Right lobe of liver (tissue), 6 donors: Measurements from ENCODE around the gene CALML3. TPM values are rescaled to one million over a fixed set of nuclear protein-coding genes. Genes with fewer than 3 reads are reported as not detected.

Experiments
- ATAC-seq, 4 donors: fragments of 200-7000 bp; cut with Tn5 transposase; one replicate each; pipeline ENCODE4 v1.9.1; 2020; ENCODE audit warnings: mild to moderate bottlenecking in 4 of 4, moderate library complexity in 4 of 4
- DNase-seq, 3 donors: peaks; one replicate each; pipeline ENCODE4 v3.0.0-alpha.2; 2020
- H3K27ac ChIP-seq, 3 donors: fragments of 200-600 bp; one replicate each; pipeline ENCODE4 v1.8.0; 2022
- H3K27me3 ChIP-seq, 2 donors: fragments of 200-600 bp; one replicate each; pipeline ENCODE4 v1.8.0; 2022
- H3K36me3 ChIP-seq, 4 donors: fragments of 200-600 bp; sonication (generic) in 1 of 4; one replicate each; pipeline versions ENCODE4 v1.5.1 to v1.8.0; 2017 to 2022; ENCODE audit warnings: control low read depth in 1 of 4
- H3K4me1 ChIP-seq, 4 donors: fragments of 200-600 bp; sonication (generic) in 1 of 4; one replicate each; pipeline versions ENCODE4 v1.5.1 to v1.8.0; 2017 to 2022; ENCODE audit warnings: control low read depth in 1 of 4
- H3K4me3 ChIP-seq, 3 donors: fragments of 200-600 bp; one replicate each; pipeline ENCODE4 v1.8.0; 2022
- H3K9me3 ChIP-seq, 4 donors: fragments of 200-600 bp; sonication (generic) in 1 of 4; one replicate each; pipeline versions ENCODE4 v1.5.1 to v1.8.0; 2017 to 2022; ENCODE audit warnings: control low read depth in 1 of 4
- POLR2A ChIP-seq: fragments of 450-650 bp; IDR thresholded peaks from one replicate; pipeline ENCODE4 v1.6.1; 2017; ENCODE audit warnings: antibody characterized with exemption, mild to moderate bottlenecking
- WGBS: methylation state at CpG from one replicate; pipeline ENCODE4 v1.1.6; 2018; ENCODE audit warnings: low coverage, low lambda C conversion rate; ENCODE audit not compliant: insufficient coverage; ENCODE audit errors: missing lambda C conversion rate; 5-methylcytosine and 5-hydroxymethylcytosine counted together
- intact Hi-C, 2 donors: fragments of 100-400 bp; cut with DNase I; formaldehyde crosslinking; loops; one replicate each; pipeline versions ENCODE4 v1.11.2 to v1.14.1; 2022
- total RNA-seq, 6 experiments: library from RNA; depleted of rRNA in 2 of 6; stranded (reverse); fragments of >200 nt in 2 of 6; fragmentation: NEBNext Ultra II Directional in 3 of 6; extraction: Animal tissue kit (Norgen Biotek cat#: 25700) in 3 of 6; gene quantifications; one replicate each; pipeline versions ENCODE4 v1.1.0 to v1.2.4, GENCODE V29; 2016 to 2023
- TF ChIP-seq, protein P1 (sequence below), 4 donors: fragments of 200-600 bp in 3 of 4; fragments of 450-650 bp in 1 of 4; IDR thresholded peaks; one replicate each; pipeline versions ENCODE4 v1.5.1 to v1.8.0; 2016 to 2022; ENCODE audit warnings: antibody characterized with exemption in 4 of 4, mild to moderate bottlenecking in 2 of 4
- donor health status: DM: no; HTN: yes; CAD: no.
- donor health status: DM: no; HTN: no; CAD: no.
- donor health status: DM: no; HTN: no; CAD: no.
- donor health status: DM: no; HTN: yes; CAD: no.
- donor health status: DM: no; HTN: yes; CAD: no.

Gene CALML3
- total RNA-seq, 6 experiments from 2014 or later = 0.22 TPM; not detected in 5

DNA sequence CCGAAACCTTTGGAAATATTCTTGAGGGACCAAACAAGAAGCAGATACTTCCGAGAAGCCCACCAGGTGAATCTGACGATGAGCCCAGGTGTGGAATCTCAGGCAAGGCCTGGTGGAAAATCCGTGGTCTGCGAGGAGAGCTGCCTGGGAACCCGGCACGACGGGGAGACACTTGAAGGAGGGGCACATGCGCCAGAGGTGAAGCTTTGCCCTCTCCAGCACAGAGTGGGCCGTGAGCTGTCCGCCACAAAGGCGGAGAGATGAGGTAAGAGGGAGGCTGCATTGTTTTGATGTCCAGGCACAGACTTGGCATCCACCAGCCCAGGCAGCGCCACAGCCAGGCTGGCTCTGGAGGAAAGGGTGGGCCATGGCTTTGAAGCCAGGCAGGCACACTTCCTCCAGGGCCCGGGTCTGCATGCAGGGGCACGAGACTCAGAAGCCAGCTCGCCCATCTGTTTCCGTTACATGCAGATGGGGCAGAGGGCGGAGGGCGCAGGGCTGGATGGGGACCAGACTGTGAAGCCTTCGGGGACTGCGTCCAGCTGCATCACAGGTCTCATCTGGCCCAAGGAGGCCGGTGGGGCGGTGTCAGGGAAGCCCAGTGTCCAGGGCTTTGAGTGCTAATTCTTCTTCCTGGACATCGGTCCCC, 45.4 kb downstream of the CALML3 start:
- Histone ChIP-seq H3K4me3 (no peak overlapping the region), H3K9me3 (no peaks in the 10 kb centered on the region), H3K27me3 (no peaks in the 10 kb centered on the region), H3K36me3 (no peaks in the 10 kb centered on the region), H3K27ac (no peak overlapping the region), H3K4me1 (peaks cover 0 to 28% (median 11%) of the 10 kb centered on the region in 4 donors)
- TF ChIP-seq, protein P1, sequence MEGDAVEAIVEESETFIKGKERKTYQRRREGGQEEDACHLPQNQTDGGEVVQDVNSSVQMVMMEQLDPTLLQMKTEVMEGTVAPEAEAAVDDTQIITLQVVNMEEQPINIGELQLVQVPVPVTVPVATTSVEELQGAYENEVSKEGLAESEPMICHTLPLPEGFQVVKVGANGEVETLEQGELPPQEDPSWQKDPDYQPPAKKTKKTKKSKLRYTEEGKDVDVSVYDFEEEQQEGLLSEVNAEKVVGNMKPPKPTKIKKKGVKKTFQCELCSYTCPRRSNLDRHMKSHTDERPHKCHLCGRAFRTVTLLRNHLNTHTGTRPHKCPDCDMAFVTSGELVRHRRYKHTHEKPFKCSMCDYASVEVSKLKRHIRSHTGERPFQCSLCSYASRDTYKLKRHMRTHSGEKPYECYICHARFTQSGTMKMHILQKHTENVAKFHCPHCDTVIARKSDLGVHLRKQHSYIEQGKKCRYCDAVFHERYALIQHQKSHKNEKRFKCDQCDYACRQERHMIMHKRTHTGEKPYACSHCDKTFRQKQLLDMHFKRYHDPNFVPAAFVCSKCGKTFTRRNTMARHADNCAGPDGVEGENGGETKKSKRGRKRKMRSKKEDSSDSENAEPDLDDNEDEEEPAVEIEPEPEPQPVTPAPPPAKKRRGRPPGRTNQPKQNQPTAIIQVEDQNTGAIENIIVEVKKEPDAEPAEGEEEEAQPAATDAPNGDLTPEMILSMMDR (IDR thresholded peaks at IDR 0.05) = no peak
- peak in 1 of 3 donors; percentile 54 for DNase-seq
- ATAC-seq = no peak
- intact Hi-C loops = no loop called here
- 93% methylated on average over 3 of the region's 24 CpGs for WGBS

DNA sequence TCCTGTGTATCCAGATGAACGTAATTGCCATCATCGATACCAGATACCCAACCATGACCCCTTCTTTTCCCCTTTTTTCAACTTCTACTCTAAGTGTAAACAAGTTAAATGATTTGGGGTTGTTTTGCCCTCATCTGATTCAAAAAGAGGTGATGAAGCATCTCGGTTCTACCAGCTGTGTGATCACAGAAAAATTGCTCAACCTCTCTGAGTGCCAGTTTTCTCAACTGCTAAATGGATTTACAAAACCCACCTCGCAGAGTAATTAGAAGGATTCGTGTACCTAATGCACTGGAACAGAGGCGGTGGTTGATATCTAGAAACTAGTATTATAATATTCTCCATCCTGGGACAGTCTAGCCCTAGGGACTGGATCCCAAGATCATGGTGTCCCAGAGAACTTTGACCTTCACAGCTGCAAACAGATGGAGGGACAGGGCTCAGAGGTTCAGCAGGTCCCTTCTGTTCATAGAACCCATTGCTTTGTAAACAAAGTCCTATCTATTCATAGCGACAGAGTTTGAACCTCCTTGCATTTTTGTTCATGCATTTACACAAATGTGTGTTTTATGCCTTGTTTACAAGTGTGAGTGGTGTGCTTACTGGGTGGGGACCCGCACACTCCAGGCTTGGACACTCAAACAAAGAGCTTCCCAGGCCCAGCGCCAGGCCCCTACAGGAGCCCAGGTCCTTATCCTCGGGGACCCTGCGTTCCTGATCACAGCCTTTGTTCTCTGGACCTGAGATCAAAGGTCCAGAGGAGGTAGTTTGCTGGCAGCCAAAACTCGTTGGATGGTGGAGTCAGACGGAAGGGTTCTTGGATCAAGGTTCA, 46.4 kb downstream of the CALML3 start:
- H3K4me3 ChIP-seq = no peak overlapping the region
- no peaks in the 10 kb centered on the region for H3K27me3 ChIP-seq
- H3K9me3 ChIP-seq = no peaks in the 10 kb centered on the region
- peaks cover 0 to 29% (median 11%) of the 10 kb centered on the region in 4 donors for H3K4me1 ChIP-seq
- TF ChIP-seq, protein P1 (IDR thresholded peaks at IDR 0.05) = no peak
- TF ChIP-seq POLR2A = no peak
- ATAC-seq = peak; percentile 37 to 78 (median 66)
- intact Hi-C loops = no loop called here
- peak overlapping the region in 1 of 3 donors; percentile 20 for H3K27ac ChIP-seq
- 47% methylated on average over 13 of the region's 13 CpGs for WGBS
- no peaks in the 10 kb centered on the region for H3K36me3 ChIP-seq
- peak in 2 of 3 donors; percentile 80 to 83 for DNase-seq

DNA sequence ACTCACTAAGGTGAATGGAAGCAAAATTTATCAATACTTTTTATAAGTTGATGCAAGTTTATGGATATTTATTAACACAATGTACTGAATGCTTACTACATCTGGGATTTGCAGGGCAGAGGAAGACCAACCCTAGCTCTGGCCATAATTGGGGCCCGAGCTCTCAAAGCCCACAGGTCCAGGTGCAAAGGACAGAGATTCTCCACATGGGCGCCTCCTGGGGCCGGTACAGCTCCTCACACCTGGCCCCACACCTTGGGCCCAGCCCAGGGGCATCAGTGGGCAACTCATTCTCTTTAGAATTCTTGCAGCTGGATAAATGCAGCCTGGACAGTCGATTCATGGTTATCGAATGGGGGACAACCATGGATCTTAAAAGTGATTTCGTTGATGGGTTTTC, 47.1 kb downstream of the CALML3 start:
- Histone ChIP-seq H3K4me1 (peaks cover 0 to 29% (median 11%) of the 10 kb centered on the region in 4 donors), H3K4me3 (no peak overlapping the region), H3K27me3 (no peaks in the 10 kb centered on the region), H3K27ac (peak overlapping the region in 1 of 3 donors; percentile 20), H3K9me3 (no peaks in the 10 kb centered on the region), H3K36me3 (no peaks in the 10 kb centered on the region)
- TF ChIP-seq, protein P1 (IDR thresholded peaks at IDR 0.05) = no peak
- TF ChIP-seq POLR2A = no peak
- DNase-seq (peak in 1 of 3 donors; percentile 31), ATAC-seq (no peak)
- intact Hi-C loops = no loop called here
- WGBS = 60% methylated on average over 1 of the region's 6 CpGs

DNA sequence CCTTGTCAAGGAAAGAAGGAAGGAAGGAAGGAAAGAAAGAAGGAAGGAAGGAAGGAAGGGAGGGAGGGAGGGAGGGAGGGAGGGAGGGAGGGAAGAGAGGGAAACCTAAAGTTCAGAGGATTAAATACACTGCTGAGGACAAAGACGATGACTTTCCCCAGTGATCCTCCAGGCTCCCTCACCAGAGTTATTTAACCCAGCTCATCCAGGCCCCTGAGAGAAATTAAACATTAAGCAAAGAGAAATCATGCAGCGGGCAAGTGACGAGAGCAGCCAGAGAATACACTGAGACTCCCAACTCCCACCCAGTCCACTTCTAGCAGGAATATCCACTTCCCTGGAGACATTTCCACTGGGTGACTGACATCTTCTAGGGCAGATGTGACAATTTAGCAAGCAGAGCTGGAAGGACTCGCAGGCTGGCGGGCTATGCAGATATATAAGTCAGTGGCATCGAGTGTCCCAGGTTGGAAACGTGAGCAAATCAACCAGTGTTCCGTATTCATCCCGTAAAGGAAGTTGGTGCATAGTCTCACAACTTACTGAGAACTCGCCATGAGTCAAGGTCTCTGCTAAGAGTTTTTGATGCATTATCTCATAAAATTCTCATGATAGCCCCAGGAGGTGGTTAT, 48.7 kb downstream of the CALML3 start:
- no peaks in the 10 kb centered on the region for H3K36me3 ChIP-seq
- DNase-seq (no peak), ATAC-seq (no peak)
- no peaks in the 10 kb centered on the region for H3K9me3 ChIP-seq
- intact Hi-C loops = no loop called here
- H3K4me3 ChIP-seq = no peak overlapping the region
- H3K27me3 ChIP-seq = no peaks in the 10 kb centered on the region
- peaks cover 0 to 26% (median 11%) of the 10 kb centered on the region in 4 donors for H3K4me1 ChIP-seq
- TF ChIP-seq POLR2A = no peak
- TF ChIP-seq, protein P1 (IDR thresholded peaks at IDR 0.05) = no peak
- 26% methylated on average over 3 of the region's 10 CpGs for WGBS
- H3K27ac ChIP-seq = no peak overlapping the region
